HEK293 (cell line): ENCODE data around the gene SOX13.

Source experiments
- CTCF ChIA-PET: fragments of 350-600 bp; formaldehyde crosslinking; extraction: SDS; loops from one replicate; lab custom pipeline; 2021; ENCODE audit warnings: antibody characterized with exemption; lab: Yijun Ruan, JAX
- POLR2A ChIA-PET: fragments of 300-600 bp; formaldehyde crosslinking; extraction: SDS; loops from one replicate; lab custom pipeline; 2020; ENCODE audit warnings: antibody characterized with exemption, inconsistent platforms; lab: Yijun Ruan, JAX
- H3K27ac ChIP-seq: fragments of 200-500 bp; sonication (Bioruptor generic); 2 replicates; pipeline ENCODE4 v1.5.1; 2014; ENCODE audit warnings: low read depth, low read length, control low read depth, inconsistent platforms; ENCODE audit errors: extremely low read depth
- H3K36me3 ChIP-seq, 2 experiments: fragments of 200-500 bp in 1 of 2; sonication (Bioruptor generic) in 1 of 2; 1 replicate in 1 of 2; 2 replicates in 1 of 2; pipeline ENCODE4 v1.5.1; 2014 to 2017; ENCODE audit warnings: inconsistent platforms in 2 of 2, low read length in 2 of 2; ENCODE audit not compliant: control insufficient read depth in 2 of 2, insufficient read depth in 1 of 2
- H3K4me1 ChIP-seq: fragments of 200-500 bp; sonication (Bioruptor generic); 2 replicates; pipeline ENCODE4 v1.5.1; 2014; ENCODE audit warnings: mild to moderate bottlenecking, low read length, inconsistent platforms; ENCODE audit not compliant: control insufficient read depth, insufficient read depth
- H3K4me3 ChIP-seq: 2 replicates; pipeline ENCODE4 v1.5.1; 2011; ENCODE audit warnings: low read depth, mild to moderate bottlenecking, control low read depth, low read length, moderate library complexity
- H3K9me3 ChIP-seq: fragments of 200-500 bp; sonication (Bioruptor generic); 2 replicates; pipeline ENCODE4 v1.5.1; 2014; ENCODE audit warnings: low read depth, low read length, inconsistent platforms; ENCODE audit not compliant: control insufficient read depth, insufficient read depth
- GFI1B ChIP-seq: fragments of 450-650 bp; formaldehyde crosslinking; IDR thresholded peaks from 2 replicates; pipeline ENCODE4 v1.5.1; 2016; ENCODE audit warnings: missing biosample characterization, missing genetic modification characterization
- GLIS2 ChIP-seq: fragments of 450-650 bp; formaldehyde crosslinking; IDR thresholded peaks from 2 replicates; pipeline ENCODE4 v1.5.1; 2016; ENCODE audit warnings: missing biosample characterization, missing genetic modification characterization
- IKZF3 ChIP-seq: fragments of 450-650 bp; IDR thresholded peaks from 2 replicates; pipeline ENCODE4 v1.5.0; 2018; ENCODE audit warnings: missing biosample characterization, mild to moderate bottlenecking, missing genetic modification characterization, moderate library complexity
- OVOL3 ChIP-seq: fragments of 450-650 bp; formaldehyde crosslinking; IDR thresholded peaks from 2 replicates; pipeline ENCODE4 v1.5.1; 2016; ENCODE audit warnings: missing biosample characterization, missing genetic modification characterization
- RBAK ChIP-seq: fragments of 450-650 bp; formaldehyde crosslinking; IDR thresholded peaks from 2 replicates; pipeline ENCODE4 v1.5.1; 2016; ENCODE audit warnings: missing biosample characterization, missing genetic modification characterization
- SCRT1 ChIP-seq: fragments of 450-650 bp; formaldehyde crosslinking; IDR thresholded peaks from 2 replicates; pipeline ENCODE4 v1.5.1; 2016; ENCODE audit warnings: missing biosample characterization, missing genetic modification characterization, borderline replicate concordance
- SP3 ChIP-seq: fragments of 450-650 bp; formaldehyde crosslinking; IDR thresholded peaks from 2 replicates; pipeline ENCODE4 v1.5.1; 2016; ENCODE audit warnings: missing biosample characterization, missing genetic modification characterization
- ZFP69B ChIP-seq: fragments of 450-650 bp; formaldehyde crosslinking; IDR thresholded peaks from 2 replicates; pipeline ENCODE4 v1.5.1; 2016; ENCODE audit warnings: missing biosample characterization, missing genetic modification characterization
- ZIC2 ChIP-seq: fragments of 450-650 bp; formaldehyde crosslinking; IDR thresholded peaks from 2 replicates; pipeline ENCODE4 v1.5.1; 2016; ENCODE audit warnings: missing biosample characterization, missing genetic modification characterization
- ZNF133 ChIP-seq: fragments of 450-650 bp; formaldehyde crosslinking; IDR thresholded peaks from 2 replicates; pipeline ENCODE4 v1.5.1; 2016; ENCODE audit warnings: missing biosample characterization, missing genetic modification characterization
- ZNF335 ChIP-seq: fragments of 450-650 bp; formaldehyde crosslinking; conservative IDR thresholded peaks from 2 replicates; pipeline ENCODE4 v1.5.1; 2016; ENCODE audit warnings: missing biosample characterization, missing genetic modification characterization
- ZNF350 ChIP-seq: fragments of 450-650 bp; formaldehyde crosslinking; IDR thresholded peaks from 2 replicates; pipeline ENCODE4 v1.5.0; 2017; ENCODE audit warnings: missing biosample characterization, mild to moderate bottlenecking, missing genetic modification characterization
- ZNF423 ChIP-seq: fragments of 450-650 bp; formaldehyde crosslinking; IDR thresholded peaks from 2 replicates; pipeline ENCODE4 v1.5.1; 2016; ENCODE audit warnings: missing biosample characterization, missing genetic modification characterization
- ZNF433 ChIP-seq: fragments of 450-650 bp; formaldehyde crosslinking; IDR thresholded peaks from 2 replicates; pipeline ENCODE4 v1.5.1; 2016; ENCODE audit warnings: missing biosample characterization, missing genetic modification characterization, low read depth
- ZNF549 ChIP-seq: fragments of 450-650 bp; IDR thresholded peaks from 2 replicates; pipeline ENCODE4 v1.5.1; 2018; ENCODE audit warnings: missing biosample characterization, missing genetic modification characterization, mild to moderate bottlenecking, inconsistent platforms, moderate library complexity
- ZSCAN30 ChIP-seq: fragments of 450-650 bp; IDR thresholded peaks from 2 replicates; pipeline ENCODE4 v1.5.1; 2018; ENCODE audit warnings: missing biosample characterization, mild to moderate bottlenecking, missing genetic modification characterization, moderate library complexity
- TF ChIP-seq, protein P1 (sequence below): fragments of 450-650 bp; formaldehyde crosslinking; IDR thresholded peaks from 2 replicates; pipeline ENCODE4 v1.5.1; 2016; ENCODE audit warnings: missing biosample characterization, missing genetic modification characterization
- TF ChIP-seq, protein P2 (sequence below): fragments of 450-650 bp; formaldehyde crosslinking; IDR thresholded peaks from 2 replicates; pipeline ENCODE4 v1.5.1; 2017; ENCODE audit warnings: missing biosample characterization, missing genetic modification characterization
- TF ChIP-seq, protein P3 (sequence below): fragments of 450-650 bp; formaldehyde crosslinking; IDR thresholded peaks from 2 replicates; pipeline ENCODE4 v1.5.1; 2016; ENCODE audit warnings: missing biosample characterization, missing genetic modification characterization, borderline replicate concordance
- TF ChIP-seq, protein P4 (sequence below): fragments of 450-650 bp; formaldehyde crosslinking; IDR thresholded peaks from 2 replicates; pipeline ENCODE4 v1.5.1; 2016; ENCODE audit warnings: missing biosample characterization, missing genetic modification characterization
- TF ChIP-seq, protein P5 (sequence below): sonication (generic); formaldehyde crosslinking; IDR thresholded peaks from 2 replicates; pipeline ENCODE4 v1.8.1; 2022; ENCODE audit warnings: mild to moderate bottlenecking, moderate library complexity, missing genetic modification reagents
- TF ChIP-seq, protein P6 (sequence below): fragments of 450-650 bp; formaldehyde crosslinking; IDR thresholded peaks from 2 replicates; pipeline ENCODE4 v1.5.1; 2016; ENCODE audit warnings: missing biosample characterization, missing genetic modification characterization

Gene SOX13

DNA sequence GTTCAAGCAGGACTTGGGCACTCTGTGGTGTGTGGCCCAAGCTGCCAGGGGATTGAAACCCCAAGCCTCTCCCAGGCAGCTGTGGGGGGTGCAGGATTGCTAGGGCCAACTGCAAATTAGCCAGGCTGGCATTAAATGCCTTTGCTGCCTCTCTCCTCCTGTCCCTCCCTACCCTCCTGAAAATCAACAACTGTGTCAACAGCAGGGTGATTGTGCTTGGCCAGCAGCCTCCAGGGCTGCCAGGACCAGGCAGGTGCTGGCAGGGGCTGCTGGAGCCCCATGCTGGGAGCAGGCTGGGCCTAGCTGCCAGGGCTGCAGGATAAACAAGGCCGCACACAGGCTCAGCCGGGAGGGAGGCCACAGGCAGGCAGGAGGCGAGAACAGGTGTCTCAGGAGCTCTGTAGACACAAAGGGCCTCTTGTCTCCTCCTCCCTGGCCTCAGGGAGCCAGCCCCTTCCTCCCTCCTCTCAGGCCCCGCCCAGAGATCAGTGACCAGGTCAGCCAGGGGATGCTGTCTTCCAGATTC lies 11.4 kb downstream of the SOX13 start (continued):
- peak; percentile 93 for TF ChIP-seq SCRT1 (tag by site-specific recombination)
- TF ChIP-seq, protein P1, sequence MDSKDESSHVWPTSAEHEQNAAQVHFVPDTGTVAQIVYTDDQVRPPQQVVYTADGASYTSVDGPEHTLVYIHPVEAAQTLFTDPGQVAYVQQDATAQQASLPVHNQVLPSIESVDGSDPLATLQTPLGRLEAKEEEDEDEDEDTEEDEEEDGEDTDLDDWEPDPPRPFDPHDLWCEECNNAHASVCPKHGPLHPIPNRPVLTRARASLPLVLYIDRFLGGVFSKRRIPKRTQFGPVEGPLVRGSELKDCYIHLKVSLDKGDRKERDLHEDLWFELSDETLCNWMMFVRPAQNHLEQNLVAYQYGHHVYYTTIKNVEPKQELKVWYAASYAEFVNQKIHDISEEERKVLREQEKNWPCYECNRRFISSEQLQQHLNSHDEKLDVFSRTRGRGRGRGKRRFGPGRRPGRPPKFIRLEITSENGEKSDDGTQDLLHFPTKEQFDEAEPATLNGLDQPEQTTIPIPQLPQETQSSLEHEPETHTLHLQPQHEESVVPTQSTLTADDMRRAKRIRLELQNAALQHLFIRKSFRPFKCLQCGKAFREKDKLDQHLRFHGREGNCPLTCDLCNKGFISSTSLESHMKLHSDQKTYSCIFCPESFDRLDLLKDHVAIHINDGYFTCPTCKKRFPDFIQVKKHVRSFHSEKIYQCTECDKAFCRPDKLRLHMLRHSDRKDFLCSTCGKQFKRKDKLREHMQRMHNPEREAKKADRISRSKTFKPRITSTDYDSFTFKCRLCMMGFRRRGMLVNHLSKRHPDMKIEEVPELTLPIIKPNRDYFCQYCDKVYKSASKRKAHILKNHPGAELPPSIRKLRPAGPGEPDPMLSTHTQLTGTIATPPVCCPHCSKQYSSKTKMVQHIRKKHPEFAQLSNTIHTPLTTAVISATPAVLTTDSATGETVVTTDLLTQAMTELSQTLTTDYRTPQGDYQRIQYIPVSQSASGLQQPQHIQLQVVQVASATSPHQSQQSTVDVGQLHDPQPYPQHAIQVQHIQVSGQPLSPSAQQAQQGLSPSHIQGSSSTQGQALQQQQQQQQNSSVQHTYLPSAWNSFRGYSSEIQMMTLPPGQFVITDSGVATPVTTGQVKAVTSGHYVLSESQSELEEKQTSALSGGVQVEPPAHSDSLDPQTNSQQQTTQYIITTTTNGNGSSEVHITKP (tag by site-specific recombination), result peak; percentile 99
- peak; percentile 85; the same call in 1 of the 2 replicates for TF ChIP-seq ZSCAN30 (tag by site-specific recombination)
- TF ChIP-seq, protein P2, sequence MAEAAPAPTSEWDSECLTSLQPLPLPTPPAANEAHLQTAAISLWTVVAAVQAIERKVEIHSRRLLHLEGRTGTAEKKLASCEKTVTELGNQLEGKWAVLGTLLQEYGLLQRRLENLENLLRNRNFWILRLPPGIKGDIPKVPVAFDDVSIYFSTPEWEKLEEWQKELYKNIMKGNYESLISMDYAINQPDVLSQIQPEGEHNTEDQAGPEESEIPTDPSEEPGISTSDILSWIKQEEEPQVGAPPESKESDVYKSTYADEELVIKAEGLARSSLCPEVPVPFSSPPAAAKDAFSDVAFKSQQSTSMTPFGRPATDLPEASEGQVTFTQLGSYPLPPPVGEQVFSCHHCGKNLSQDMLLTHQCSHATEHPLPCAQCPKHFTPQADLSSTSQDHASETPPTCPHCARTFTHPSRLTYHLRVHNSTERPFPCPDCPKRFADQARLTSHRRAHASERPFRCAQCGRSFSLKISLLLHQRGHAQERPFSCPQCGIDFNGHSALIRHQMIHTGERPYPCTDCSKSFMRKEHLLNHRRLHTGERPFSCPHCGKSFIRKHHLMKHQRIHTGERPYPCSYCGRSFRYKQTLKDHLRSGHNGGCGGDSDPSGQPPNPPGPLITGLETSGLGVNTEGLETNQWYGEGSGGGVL (tag by site-specific recombination), result peak; percentile 26; the same call in 1 of the 2 replicates
- peak; percentile 36 for TF ChIP-seq ZNF335
- TF ChIP-seq RBAK (tag by site-specific recombination), result no peak
- TF ChIP-seq ZNF350, result no peak
- TF ChIP-seq, protein P3, sequence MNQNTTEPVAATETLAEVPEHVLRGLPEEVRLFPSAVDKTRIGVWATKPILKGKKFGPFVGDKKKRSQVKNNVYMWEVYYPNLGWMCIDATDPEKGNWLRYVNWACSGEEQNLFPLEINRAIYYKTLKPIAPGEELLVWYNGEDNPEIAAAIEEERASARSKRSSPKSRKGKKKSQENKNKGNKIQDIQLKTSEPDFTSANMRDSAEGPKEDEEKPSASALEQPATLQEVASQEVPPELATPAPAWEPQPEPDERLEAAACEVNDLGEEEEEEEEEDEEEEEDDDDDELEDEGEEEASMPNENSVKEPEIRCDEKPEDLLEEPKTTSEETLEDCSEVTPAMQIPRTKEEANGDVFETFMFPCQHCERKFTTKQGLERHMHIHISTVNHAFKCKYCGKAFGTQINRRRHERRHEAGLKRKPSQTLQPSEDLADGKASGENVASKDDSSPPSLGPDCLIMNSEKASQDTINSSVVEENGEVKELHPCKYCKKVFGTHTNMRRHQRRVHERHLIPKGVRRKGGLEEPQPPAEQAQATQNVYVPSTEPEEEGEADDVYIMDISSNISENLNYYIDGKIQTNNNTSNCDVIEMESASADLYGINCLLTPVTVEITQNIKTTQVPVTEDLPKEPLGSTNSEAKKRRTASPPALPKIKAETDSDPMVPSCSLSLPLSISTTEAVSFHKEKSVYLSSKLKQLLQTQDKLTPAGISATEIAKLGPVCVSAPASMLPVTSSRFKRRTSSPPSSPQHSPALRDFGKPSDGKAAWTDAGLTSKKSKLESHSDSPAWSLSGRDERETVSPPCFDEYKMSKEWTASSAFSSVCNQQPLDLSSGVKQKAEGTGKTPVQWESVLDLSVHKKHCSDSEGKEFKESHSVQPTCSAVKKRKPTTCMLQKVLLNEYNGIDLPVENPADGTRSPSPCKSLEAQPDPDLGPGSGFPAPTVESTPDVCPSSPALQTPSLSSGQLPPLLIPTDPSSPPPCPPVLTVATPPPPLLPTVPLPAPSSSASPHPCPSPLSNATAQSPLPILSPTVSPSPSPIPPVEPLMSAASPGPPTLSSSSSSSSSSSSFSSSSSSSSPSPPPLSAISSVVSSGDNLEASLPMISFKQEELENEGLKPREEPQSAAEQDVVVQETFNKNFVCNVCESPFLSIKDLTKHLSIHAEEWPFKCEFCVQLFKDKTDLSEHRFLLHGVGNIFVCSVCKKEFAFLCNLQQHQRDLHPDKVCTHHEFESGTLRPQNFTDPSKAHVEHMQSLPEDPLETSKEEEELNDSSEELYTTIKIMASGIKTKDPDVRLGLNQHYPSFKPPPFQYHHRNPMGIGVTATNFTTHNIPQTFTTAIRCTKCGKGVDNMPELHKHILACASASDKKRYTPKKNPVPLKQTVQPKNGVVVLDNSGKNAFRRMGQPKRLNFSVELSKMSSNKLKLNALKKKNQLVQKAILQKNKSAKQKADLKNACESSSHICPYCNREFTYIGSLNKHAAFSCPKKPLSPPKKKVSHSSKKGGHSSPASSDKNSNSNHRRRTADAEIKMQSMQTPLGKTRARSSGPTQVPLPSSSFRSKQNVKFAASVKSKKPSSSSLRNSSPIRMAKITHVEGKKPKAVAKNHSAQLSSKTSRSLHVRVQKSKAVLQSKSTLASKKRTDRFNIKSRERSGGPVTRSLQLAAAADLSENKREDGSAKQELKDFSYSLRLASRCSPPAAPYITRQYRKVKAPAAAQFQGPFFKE (tag by site-specific recombination), result no peak
- TF ChIP-seq, protein P4, sequence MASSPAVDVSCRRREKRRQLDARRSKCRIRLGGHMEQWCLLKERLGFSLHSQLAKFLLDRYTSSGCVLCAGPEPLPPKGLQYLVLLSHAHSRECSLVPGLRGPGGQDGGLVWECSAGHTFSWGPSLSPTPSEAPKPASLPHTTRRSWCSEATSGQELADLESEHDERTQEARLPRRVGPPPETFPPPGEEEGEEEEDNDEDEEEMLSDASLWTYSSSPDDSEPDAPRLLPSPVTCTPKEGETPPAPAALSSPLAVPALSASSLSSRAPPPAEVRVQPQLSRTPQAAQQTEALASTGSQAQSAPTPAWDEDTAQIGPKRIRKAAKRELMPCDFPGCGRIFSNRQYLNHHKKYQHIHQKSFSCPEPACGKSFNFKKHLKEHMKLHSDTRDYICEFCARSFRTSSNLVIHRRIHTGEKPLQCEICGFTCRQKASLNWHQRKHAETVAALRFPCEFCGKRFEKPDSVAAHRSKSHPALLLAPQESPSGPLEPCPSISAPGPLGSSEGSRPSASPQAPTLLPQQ, result peak; percentile 52; the same call in 1 of the 2 replicates
- TF ChIP-seq ZNF549 (tag by site-specific recombination), result no peak
- peak; percentile 31; the same call in 1 of the 2 replicates for TF ChIP-seq GLIS2 (tag by site-specific recombination)
- TF ChIP-seq ZIC2 (tag by site-specific recombination), result peak; percentile 98

DNA sequence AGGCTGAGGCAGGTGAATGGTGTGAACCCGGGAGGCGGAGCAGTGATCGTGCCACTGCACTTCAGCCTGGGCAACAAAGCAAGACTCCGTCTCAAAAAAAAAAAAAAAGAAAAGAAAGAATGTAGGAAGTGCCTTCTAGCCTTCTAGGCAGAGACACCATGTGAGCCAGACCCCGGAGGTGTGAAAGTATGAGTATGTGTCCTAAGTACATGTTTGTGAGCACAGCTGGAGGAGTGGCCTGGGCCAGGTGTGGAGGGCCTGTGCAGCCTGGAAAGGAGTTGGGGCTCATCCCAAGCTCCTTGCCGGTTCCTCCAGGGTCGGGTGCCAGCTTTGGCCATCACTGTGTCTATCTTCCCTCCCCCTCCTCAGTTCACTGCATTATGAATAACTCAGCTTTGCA lies 13.0 kb downstream of the SOX13 start:
- TF ChIP-seq ZFP69B (no peak), SP3 (tag by site-specific recombination) (no peak), IKZF3 (tag by site-specific recombination) (no peak), ZNF423 (tag by site-specific recombination) (no peak), ZNF433 (tag by site-specific recombination) (no peak), ZNF133 (tag by site-specific recombination) (no peak), GFI1B (tag by site-specific recombination) (no peak), OVOL3 (no peak)
- TF ChIP-seq, protein P5, sequence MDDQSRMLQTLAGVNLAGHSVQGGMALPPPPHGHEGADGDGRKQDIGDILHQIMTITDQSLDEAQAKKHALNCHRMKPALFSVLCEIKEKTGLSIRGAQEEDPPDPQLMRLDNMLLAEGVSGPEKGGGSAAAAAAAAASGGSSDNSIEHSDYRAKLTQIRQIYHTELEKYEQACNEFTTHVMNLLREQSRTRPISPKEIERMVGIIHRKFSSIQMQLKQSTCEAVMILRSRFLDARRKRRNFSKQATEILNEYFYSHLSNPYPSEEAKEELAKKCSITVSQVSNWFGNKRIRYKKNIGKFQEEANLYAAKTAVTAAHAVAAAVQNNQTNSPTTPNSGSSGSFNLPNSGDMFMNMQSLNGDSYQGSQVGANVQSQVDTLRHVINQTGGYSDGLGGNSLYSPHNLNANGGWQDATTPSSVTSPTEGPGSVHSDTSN (CRISPR knock-in tag), result no peak
- TF ChIP-seq, protein P6, sequence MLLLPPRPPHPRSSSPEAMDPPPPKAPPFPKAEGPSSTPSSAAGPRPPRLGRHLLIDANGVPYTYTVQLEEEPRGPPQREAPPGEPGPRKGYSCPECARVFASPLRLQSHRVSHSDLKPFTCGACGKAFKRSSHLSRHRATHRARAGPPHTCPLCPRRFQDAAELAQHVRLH (tag by site-specific recombination), result no peak
- ChIA-PET POLR2A (interaction anchor here (1.6 kb wide), 1 partner anchor 13 kb away, joined by 4 read pairs; the partner anchor contains the start of gene SOX13), CTCF (interaction anchor here (0.8 kb wide), 1 partner anchor 43 kb away, joined by 3 read pairs; no protein-coding TSS in a partner anchor)
- H3K4me1 ChIP-seq, result peaks cover 11% of the 10 kb centered on the region; the same call in 1 of the 2 replicates
- H3K27ac ChIP-seq, result no peak overlapping the region
- H3K9me3 ChIP-seq, result no peaks in the 10 kb centered on the region
- H3K36me3 ChIP-seq, result no peaks in the 10 kb centered on the region
- no peak overlapping the region for H3K4me3 ChIP-seq
